ENCODE measurements around the gene FCHSD2.
"Not testable (repeated sequence)": the region's sequence is repeated elsewhere in the genome, so short reads cannot be mapped to it uniquely, and the experiment has no call there.

FCHSD2 gene

DNA sequence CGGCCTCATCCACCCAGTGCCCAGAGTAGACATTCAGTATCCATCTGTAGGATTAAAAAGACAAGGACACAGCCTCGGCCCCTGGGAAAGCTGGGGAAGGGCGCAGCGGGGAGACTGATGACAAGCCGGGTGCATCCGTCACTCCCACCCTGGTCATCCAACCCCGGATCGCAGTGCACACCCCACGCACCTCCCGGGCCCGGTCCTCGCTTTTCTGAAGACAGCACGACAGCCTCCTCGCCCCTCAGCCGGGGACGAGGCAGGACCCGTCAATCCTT lies 1.1 kb downstream of the FCHSD2 start:
- no peaks in the 10 kb centered on the region for H3K36me3 ChIP-seq (ENCODE audit: control insufficient read depth, insufficient read depth, low read length)
- peaks cover 29% of the 10 kb centered on the region for H3K4me1 ChIP-seq (ENCODE audit: control insufficient read depth, insufficient read depth, low read length)
- peak overlapping the region; percentile 77 for H3K4me3 ChIP-seq (ENCODE audit: low read length)
- peak overlapping the region; percentile 64 for H3K9ac ChIP-seq (ENCODE audit: low read length)
- no peaks in the 10 kb centered on the region for H3K27me3 ChIP-seq (ENCODE audit: control insufficient read depth, insufficient read depth, low read length)
- H3K9me3 ChIP-seq (ENCODE audit: control insufficient read depth, low read length): no peaks in the 10 kb centered on the region

DNA sequence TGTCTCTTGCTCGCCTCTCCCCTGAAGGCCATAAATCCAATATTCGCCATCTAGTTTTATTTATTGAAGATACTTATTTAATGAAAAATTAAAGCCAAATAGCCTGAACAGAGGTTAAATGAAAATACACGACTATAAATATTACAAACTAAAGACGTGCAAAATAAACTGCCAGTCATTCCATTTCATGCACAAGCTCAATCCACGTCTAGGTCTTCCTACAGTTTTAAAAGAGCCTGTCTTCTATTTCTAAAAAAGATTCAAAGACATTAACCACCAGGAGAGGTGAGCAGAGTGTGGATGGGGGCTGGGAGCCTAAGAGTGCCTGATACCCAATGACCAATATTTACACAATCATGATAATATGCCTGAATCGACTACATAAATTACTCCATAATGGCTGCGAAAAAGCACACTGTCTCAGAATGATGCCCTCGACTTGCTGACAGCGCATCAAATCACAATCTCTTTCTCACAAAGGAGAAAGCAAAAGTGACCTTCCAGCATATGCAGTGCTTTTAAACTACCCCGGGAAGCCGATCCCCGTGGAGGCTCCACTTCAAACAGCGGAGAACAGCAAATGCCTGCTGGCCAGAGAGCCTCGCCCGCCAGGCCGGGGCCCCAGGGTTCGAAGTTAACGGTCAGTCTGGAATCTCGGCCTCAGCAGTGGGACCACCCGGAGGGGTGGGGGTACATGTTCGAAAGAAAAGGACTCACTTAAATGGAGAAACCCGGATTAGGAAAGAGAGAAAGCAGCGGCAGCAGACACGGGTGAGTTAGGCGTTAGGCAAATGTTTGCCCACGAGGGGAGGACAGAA lies 1.7 kb downstream of the FCHSD2 start:
- H3K9ac ChIP-seq (ENCODE audit: low read length): peak overlapping the region; percentile 64
- H3K9me3 ChIP-seq (ENCODE audit: control insufficient read depth, low read length): no peaks in the 10 kb centered on the region
- H3K4me1 ChIP-seq (ENCODE audit: control insufficient read depth, insufficient read depth, low read length): peaks cover 29% of the 10 kb centered on the region
- no peaks in the 10 kb centered on the region for H3K27me3 ChIP-seq (ENCODE audit: control insufficient read depth, insufficient read depth, low read length)
- peak overlapping the region; percentile 77 for H3K4me3 ChIP-seq (ENCODE audit: low read length)
- H3K36me3 ChIP-seq (ENCODE audit: control insufficient read depth, insufficient read depth, low read length): no peaks in the 10 kb centered on the region

DNA sequence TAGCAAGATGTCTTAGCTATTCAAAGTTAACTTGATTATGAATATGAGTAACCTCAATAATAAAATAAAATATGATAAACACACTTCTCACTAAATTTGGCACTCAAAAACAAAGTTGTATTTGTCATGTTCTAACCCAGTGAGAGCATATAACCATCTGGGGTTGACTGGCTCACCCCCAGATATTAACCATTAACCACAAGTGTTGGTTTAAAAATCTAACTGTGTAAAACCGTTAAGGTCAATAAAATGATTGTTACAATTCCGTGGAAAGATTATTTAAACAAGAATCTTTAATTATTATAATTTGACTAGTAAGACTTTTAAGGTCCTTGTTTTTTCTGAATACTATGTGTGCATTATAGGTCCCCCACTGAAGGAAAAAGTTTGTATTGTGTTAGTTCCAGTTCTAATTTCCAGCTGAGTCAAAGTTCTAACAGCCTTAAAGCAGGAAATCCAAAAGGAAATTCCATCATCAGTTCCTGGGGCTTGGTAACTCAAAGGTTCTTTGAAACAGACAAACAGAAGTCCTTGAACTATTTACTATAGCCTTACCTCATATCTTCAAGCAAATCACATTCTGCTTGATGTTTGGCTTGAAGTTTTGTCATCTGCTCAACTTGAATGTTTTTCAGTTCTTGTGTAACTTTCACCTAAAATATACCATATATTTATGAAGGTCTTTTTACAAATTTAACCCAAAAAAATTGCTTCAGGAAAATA lies 2.5 kb downstream of the FCHSD2 start:
- no peak overlapping the region for H3K9ac ChIP-seq (ENCODE audit: low read length)
- no peaks in the 10 kb centered on the region for H3K36me3 ChIP-seq (ENCODE audit: control insufficient read depth, insufficient read depth, low read length)
- H3K4me1 ChIP-seq (ENCODE audit: control insufficient read depth, insufficient read depth, low read length): peaks cover 29% of the 10 kb centered on the region
- no peaks in the 10 kb centered on the region for H3K27me3 ChIP-seq (ENCODE audit: control insufficient read depth, insufficient read depth, low read length)
- H3K9me3 ChIP-seq (ENCODE audit: control insufficient read depth, low read length): no peaks in the 10 kb centered on the region
- no peak overlapping the region for H3K4me3 ChIP-seq (ENCODE audit: low read length)

DNA sequence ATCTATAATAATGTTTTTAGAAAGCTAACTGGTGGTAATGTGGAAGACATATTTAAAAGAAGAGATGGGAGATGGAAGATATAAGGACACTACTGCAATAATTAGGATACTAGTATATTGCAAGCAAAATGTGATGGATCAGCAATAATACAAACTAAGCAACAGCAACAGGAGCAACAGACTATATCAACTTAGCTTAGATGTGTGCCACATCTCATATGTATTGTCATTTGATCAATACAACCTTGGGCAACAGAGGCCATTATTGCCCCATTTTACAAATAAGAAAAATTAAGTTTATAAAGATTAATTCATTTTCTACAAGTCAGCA lies 4.2 kb downstream of the FCHSD2 start:
- H3K9ac ChIP-seq (ENCODE audit: low read length): no peak overlapping the region
- no peaks in the 10 kb centered on the region for H3K27me3 ChIP-seq (ENCODE audit: control insufficient read depth, insufficient read depth, low read length)
- peaks cover 19% of the 10 kb centered on the region for H3K4me1 ChIP-seq (ENCODE audit: control insufficient read depth, insufficient read depth, low read length)
- no peaks in the 10 kb centered on the region for H3K9me3 ChIP-seq (ENCODE audit: control insufficient read depth, low read length)
- no peak overlapping the region for H3K4me3 ChIP-seq (ENCODE audit: low read length)
- no peaks in the 10 kb centered on the region for H3K36me3 ChIP-seq (ENCODE audit: control insufficient read depth, insufficient read depth, low read length)

DNA sequence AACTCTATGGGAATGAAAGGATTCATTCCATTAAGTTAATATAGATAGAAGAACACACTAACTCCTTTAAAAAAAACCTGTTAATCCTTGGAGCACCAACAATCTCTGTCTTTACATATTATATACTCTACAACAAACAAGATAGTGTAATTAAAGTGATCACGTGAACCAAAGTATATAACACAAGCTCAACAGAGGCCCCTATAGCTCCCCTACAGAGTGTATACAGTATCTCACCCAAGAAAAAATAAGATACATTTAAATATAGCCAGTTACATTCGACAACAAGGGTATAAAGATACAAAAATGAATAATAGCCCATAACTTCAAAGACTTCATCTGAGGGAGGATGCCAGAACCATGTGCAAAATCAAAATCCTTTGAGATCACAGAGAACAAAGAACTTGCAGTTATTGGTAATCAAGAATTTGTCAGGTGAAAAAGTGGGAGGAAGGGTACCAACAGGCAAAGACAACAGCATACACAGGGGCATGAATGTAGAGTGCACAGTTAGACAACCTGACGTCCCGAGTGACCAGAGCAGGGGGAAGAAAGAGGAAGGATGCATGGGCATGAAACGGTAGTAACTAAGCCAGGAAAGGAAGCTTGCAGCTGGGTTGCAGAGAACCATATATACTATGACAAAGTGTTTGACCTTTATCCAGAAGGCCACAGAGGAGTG lies 4.7 kb downstream of the FCHSD2 start:
- Histone ChIP-seq H3K36me3 (ENCODE audit: control insufficient read depth, insufficient read depth, low read length) (no peaks in the 10 kb centered on the region), H3K27me3 (ENCODE audit: control insufficient read depth, insufficient read depth, low read length) (no peaks in the 10 kb centered on the region), H3K4me3 (ENCODE audit: low read length) (no peak overlapping the region), H3K9me3 (ENCODE audit: control insufficient read depth, low read length) (no peaks in the 10 kb centered on the region), H3K4me1 (ENCODE audit: control insufficient read depth, insufficient read depth, low read length) (peaks cover 18% of the 10 kb centered on the region), H3K9ac (ENCODE audit: low read length) (no peak overlapping the region)

DNA sequence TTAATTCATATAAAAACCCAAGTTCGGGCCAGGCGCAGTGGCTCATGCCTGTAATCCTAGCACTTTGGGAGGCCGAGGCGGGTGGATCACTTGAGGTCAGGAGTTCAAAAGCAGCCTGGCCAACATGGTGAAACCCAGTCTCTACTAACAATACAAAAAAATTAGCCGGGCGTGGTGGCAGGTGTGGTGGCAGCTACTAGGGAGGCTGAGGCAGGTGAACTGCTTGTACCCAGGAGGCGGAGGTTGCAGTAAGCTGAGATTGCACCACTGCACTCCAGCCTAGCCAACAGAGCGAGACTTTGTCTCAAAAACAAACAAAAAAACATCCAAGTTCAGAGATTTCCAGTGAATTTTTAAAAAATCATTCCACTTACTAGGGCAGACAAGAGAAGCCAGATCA lies 5.4 kb downstream of the FCHSD2 start:
- H3K4me1 ChIP-seq (ENCODE audit: control insufficient read depth, insufficient read depth, low read length): peaks cover 18% of the 10 kb centered on the region
- H3K9me3 ChIP-seq (ENCODE audit: control insufficient read depth, low read length); H3K27me3 ChIP-seq (ENCODE audit: control insufficient read depth, insufficient read depth, low read length); H3K36me3 ChIP-seq (ENCODE audit: control insufficient read depth, insufficient read depth, low read length); H3K4me3 ChIP-seq (ENCODE audit: low read length); H3K9ac ChIP-seq (ENCODE audit: low read length): not testable (repeated sequence)

DNA sequence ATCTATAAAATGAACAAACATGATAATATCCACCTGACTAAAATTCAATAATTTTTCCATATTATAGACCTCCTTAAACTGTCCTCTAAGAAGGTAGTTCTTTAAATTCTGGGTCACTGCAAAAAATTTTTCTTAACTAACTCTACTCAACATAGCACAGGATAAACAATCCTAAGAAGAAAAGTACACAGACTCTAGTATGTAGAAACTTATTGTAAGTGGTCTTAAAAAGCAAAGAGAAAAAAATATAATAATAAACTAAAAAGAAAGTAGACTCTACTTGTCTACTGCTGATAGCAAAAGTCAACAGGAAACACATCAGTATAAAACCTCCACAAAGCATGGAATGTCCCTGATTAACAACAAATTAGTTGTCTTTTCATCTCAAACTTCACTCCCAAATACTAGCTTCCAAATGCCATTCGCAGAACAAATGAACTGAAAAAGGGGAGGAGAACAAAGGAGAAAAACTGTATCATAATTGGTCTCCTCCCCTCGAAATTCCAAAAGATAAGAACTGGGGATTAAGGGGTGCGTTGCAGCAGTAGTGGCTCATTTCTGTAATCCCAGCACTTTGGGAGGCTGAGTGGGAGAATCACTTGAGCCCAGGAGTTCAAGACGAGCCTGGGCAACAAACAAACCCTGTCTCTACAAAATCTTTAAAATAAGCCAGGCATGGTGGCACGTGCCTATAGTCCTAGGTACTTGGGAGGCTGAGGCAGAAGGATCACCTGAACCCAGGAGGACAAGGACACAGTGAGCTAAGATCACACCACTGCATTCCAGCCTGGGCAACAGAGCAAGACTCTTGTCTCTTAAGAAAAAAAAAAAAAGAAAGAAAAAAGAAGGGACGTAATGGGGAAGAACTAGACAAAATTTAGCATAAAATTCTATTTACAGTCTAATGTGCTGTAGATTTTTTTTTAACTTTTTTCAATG lies 6.5 kb downstream of the FCHSD2 start:
- H3K27me3 ChIP-seq (ENCODE audit: control insufficient read depth, insufficient read depth, low read length): no peaks in the 10 kb centered on the region
- H3K4me1 ChIP-seq (ENCODE audit: control insufficient read depth, insufficient read depth, low read length): peaks cover 12% of the 10 kb centered on the region
- no peaks in the 10 kb centered on the region for H3K9me3 ChIP-seq (ENCODE audit: control insufficient read depth, low read length)
- H3K4me3 ChIP-seq (ENCODE audit: low read length): no peak overlapping the region
- H3K36me3 ChIP-seq (ENCODE audit: control insufficient read depth, insufficient read depth, low read length): no peaks in the 10 kb centered on the region
- no peak overlapping the region for H3K9ac ChIP-seq (ENCODE audit: low read length)

DNA sequence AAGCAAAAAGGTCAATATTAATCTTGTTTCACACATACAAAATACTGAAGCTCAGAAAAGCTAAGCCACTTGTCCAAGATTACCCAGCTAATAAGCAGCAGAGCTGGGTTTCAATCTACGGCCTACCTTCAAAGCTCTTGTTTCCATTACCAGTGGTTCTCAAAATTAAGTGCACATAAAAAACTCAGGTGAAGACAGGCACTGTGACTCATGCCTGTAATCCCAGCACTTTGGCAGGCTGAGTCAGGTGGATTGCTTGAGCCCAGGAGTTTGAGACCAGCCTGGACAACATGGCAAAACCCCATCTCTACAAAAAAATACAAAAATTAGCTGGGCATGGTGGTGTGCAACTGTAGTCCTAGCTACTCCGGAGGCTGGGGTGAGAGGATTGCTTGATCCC lies 9.8 kb downstream of the FCHSD2 start:
- not testable (repeated sequence) for H3K9me3 ChIP-seq (ENCODE audit: control insufficient read depth, low read length); H3K9ac ChIP-seq (ENCODE audit: low read length); H3K36me3 ChIP-seq (ENCODE audit: control insufficient read depth, insufficient read depth, low read length); H3K4me1 ChIP-seq (ENCODE audit: control insufficient read depth, insufficient read depth, low read length); H3K27me3 ChIP-seq (ENCODE audit: control insufficient read depth, insufficient read depth, low read length); H3K4me3 ChIP-seq (ENCODE audit: low read length)

DNA sequence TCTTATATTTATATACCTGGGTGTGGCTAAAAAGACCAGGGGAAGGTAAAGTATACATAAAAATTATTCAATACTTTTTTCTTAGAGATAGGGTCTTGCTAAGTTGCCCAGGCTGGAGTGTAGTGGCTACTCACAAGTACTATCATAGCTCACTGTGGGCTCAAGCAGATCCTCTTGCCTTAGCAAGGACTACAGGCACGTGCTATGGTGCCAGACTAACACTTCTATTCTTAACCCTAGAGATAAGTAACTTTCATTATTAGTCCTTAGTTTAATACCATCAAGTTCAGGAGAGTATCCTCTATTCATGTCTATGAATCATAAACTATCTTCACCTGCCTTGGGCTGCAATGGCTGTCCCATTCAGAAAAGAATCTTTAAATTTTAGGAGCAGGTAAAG lies 11.9 kb downstream of the FCHSD2 start:
- Histone ChIP-seq H3K27me3 (ENCODE audit: control insufficient read depth, insufficient read depth, low read length) (no peaks in the 10 kb centered on the region), H3K4me3 (ENCODE audit: low read length) (no peak overlapping the region), H3K36me3 (ENCODE audit: control insufficient read depth, insufficient read depth, low read length) (no peaks in the 10 kb centered on the region), H3K9me3 (ENCODE audit: control insufficient read depth, low read length) (no peaks in the 10 kb centered on the region), H3K4me1 (ENCODE audit: control insufficient read depth, insufficient read depth, low read length) (no peaks in the 10 kb centered on the region), H3K9ac (ENCODE audit: low read length) (no peak overlapping the region)

DNA sequence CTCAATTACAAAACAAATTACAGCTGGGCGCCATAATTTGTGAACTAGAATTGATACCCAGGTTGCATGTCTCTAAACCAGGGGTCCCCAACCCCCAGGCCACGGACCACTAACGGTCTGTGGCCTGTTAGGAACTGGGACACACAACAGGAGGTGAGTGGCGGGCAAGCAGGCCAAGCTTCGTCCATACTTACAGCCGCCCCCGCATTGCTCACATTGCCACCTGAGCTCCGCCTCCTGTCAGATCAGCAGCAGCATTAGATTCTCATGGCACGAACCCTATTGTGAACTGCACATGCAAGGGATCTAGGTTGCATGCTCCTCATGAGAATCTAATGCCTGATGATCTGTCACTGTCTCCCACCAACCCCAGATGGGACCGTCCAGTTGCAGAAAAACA lies 12.9 kb downstream of the FCHSD2 start:
- no peaks in the 10 kb centered on the region for H3K36me3 ChIP-seq (ENCODE audit: control insufficient read depth, insufficient read depth, low read length)
- H3K4me3 ChIP-seq (ENCODE audit: low read length): no peak overlapping the region
- H3K27me3 ChIP-seq (ENCODE audit: control insufficient read depth, insufficient read depth, low read length): no peaks in the 10 kb centered on the region

DNA sequence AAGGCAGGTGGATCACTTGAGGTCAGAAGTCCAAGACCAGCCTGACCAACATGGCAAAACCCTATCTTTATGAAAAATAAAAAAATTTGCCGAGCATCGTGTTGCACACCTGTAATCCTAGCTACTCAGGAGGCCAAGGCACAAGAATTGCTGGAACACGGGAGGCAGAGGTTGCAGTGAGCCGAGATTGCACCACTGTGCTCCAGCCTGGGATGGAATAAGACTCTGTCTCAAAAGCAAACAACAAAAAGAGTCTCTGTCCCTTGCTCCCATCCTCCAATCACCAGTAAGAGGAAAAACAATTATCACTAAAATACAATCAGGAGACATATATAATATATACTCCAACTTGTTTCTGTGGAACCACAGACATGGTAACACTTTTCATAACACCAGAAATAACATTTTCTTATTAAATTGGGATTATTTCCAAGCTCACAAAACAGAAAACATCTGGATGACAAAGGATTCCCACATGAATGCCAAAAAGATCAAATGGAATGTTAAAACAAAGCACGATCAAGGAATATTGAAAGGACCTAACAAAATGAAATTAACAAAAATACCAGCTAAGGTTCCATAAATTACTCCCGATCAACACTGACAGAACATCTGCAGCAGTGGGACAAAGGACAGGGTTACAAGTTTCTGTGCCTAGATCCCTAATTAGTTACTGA lies 15.2 kb downstream of the FCHSD2 start:
- Histone ChIP-seq H3K9ac (ENCODE audit: low read length) (no peak overlapping the region), H3K9me3 (ENCODE audit: control insufficient read depth, low read length) (no peaks in the 10 kb centered on the region), H3K4me1 (ENCODE audit: control insufficient read depth, insufficient read depth, low read length) (no peaks in the 10 kb centered on the region), H3K27me3 (ENCODE audit: control insufficient read depth, insufficient read depth, low read length) (no peaks in the 10 kb centered on the region), H3K4me3 (ENCODE audit: low read length) (no peak overlapping the region), H3K36me3 (ENCODE audit: control insufficient read depth, insufficient read depth, low read length) (no peaks in the 10 kb centered on the region)

More for the DNA sequence above, 12.9 kb downstream of the FCHSD2 start:
- no peaks in the 10 kb centered on the region for H3K9me3 ChIP-seq (ENCODE audit: control insufficient read depth, low read length)
- H3K9ac ChIP-seq (ENCODE audit: low read length): no peak overlapping the region
- H3K4me1 ChIP-seq (ENCODE audit: control insufficient read depth, insufficient read depth, low read length): no peaks in the 10 kb centered on the region
